Stimulated activated memory B cell treated with anti-CD40 and anti-IgM and Interleukin-4, amounts not matched to agents 10 μg/mL and 1 μg/mL and 100 μg/mL, for 72 hours (primary cell): Measurements from ENCODE around the gene CPOX.

Experiments used
- ATAC-seq: fragments of 150-1000 bp; cut with Tn5 transposase; 2 replicates; pipeline ENCODE4 v1.10.0; 2021
- H3K27ac Mint-ChIP-seq: one replicate; pipeline ENCODE4 v1.8.0; 2022; ENCODE audit warnings: mild to moderate bottlenecking, mixed read lengths
- H3K27me3 Mint-ChIP-seq: one replicate; pipeline ENCODE4 v1.8.0; 2022; ENCODE audit warnings: mixed read lengths
- H3K36me3 Mint-ChIP-seq: one replicate; pipeline ENCODE4 v1.8.0; 2022; ENCODE audit warnings: mixed read lengths
- H3K4me1 Mint-ChIP-seq: one replicate; pipeline ENCODE4 v1.8.0; 2022; ENCODE audit warnings: mixed read lengths
- H3K4me3 Mint-ChIP-seq: one replicate; pipeline ENCODE4 v1.8.0; 2022; ENCODE audit warnings: mild to moderate bottlenecking, moderate library complexity, mixed read lengths
- H3K9me3 Mint-ChIP-seq: one replicate; pipeline ENCODE4 v1.8.0; 2022; ENCODE audit warnings: mixed read lengths

The CPOX gene

DNA sequence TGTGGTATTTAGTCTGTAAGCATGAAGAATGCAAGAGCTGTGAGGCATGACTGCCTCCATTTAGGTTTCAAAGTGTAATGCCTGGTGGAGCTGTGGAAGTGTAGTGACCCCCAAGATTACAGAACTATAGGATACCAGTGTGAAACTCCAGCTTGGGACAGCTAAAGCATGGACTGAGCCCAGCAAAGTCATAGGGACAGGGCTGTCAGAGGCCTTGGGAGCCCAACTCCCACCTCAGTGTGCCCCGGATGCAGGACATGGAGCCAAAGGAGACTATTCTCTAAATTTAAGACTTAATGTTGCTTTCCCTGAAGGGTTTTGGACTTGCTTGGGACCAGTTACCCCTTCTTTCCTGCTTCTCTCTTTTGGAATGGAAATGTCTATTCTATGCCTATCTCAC, 50.8 kb downstream of the CPOX start:
- no peaks in the 10 kb centered on the region for H3K9me3 Mint-ChIP-seq

DNA sequence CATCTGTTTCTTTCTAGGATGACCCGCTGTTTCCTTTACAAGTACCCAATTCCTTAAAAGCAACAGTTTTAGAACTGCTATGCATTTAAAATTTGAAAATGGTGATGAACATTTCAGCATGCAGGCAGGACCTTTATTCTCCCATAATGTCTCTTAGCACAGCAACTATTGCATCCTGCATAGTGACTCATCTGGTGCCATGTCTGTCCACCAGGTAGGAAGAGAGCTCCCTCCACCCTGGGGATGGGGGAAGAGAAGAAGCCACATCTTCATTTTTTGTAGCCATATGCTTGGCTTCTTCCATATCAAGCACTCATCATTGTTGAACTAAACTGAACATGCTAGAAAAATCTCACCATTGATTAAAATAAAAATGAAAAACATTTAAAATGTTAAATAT, 51.7 kb downstream of the CPOX start:
- Mint-ChIP-seq H3K4me1 (peaks cover 30% of the 10 kb centered on the region), H3K36me3 (peaks cover 4% of the 10 kb centered on the region), H3K4me3 (no peak overlapping the region), H3K27ac (no peak overlapping the region), H3K27me3 (no peaks in the 10 kb centered on the region), H3K9me3 (no peaks in the 10 kb centered on the region)
- no peak for ATAC-seq

More for the DNA sequence above, 50.8 kb downstream of the CPOX start:
- Mint-ChIP-seq H3K27me3 (no peaks in the 10 kb centered on the region), H3K36me3 (peaks cover 4% of the 10 kb centered on the region), H3K4me3 (no peak overlapping the region), H3K4me1 (peaks cover 30% of the 10 kb centered on the region), H3K27ac (peak overlapping the region; percentile 55)
- ATAC-seq = no peak

DNA sequence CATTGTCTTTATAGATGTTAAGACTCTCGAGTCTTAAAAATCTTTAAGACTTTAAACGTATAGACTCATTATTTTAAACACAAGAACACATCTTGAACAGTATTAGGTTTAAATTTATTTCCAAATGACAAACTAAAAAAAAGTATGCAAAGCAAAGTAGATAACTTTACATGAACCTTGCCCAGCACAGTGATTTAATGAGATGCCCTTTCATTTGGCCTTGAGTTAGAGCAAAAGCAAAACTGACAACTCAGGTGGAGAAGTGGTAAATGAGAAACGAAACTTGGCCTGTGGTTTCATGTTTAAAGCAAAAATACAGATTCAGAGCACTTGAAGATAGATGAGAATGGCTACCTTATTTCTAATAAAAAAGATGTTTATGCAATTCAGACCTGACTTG, 53.1 kb downstream of the CPOX start:
- Mint-ChIP-seq H3K27ac (peak overlapping the region; percentile 36), H3K27me3 (no peaks in the 10 kb centered on the region), H3K36me3 (peaks cover 4% of the 10 kb centered on the region), H3K4me3 (no peak overlapping the region), H3K9me3 (no peaks in the 10 kb centered on the region), H3K4me1 (peaks cover 23% of the 10 kb centered on the region)
- peak; percentile 81 for ATAC-seq

DNA sequence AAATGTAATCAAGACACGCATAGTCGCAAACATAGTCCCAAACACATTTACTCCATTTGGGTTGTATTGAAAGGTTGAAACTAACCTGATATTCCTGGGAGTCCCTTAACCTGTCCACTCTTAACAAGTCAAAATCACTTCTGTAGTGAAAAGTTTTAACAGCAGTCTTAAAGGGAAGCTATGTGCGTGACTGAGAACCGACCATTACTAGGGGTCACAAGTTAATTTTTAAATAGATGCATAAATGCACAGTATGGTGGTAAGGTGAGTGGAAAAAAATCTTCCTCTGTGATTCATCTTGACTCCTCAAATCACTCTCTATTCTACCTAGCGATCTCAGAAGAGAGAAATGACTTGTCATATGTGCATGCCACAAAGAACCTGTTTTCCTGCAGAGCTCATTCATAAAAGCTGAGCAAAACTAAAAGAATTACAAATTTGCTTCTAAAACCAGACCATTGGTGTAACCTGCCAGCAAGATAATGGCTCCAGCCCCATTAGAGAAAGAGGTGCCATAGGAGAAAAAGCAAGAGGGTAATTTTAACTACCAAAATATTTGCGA, 56.9 kb downstream of the CPOX start:
- Mint-ChIP-seq H3K4me3 (peak overlapping the region; percentile 73), H3K9me3 (no peaks in the 10 kb centered on the region), H3K27me3 (no peaks in the 10 kb centered on the region), H3K4me1 (peaks cover 11% of the 10 kb centered on the region), H3K27ac (peak overlapping the region; percentile 78), H3K36me3 (peaks cover 21% of the 10 kb centered on the region)
- peak; percentile 92 for ATAC-seq

DNA sequence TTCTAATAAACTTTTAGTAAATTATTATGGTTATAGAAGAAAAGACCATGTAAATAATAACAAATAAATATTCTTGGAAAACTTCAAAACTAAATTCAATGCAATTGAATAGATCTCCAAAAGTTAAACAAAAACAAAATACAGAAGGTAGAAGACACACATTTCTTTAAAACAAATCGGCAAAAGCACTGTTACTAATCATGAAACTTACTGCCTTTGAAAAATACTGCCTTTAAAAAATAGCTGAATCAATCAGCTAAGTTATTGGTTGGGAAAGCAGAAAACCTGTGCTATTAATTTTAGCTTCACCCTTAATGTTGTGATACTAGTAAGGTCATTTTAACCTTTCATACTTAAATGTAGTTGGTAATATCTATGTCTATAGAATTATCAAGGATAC, 58.7 kb downstream of the CPOX start:
- Mint-ChIP-seq H3K9me3 (no peaks in the 10 kb centered on the region), H3K4me3 (peak overlapping the region; percentile 59), H3K27me3 (no peaks in the 10 kb centered on the region), H3K4me1 (peaks cover 21% of the 10 kb centered on the region), H3K27ac (peak overlapping the region; percentile 77), H3K36me3 (peaks cover 37% of the 10 kb centered on the region)
- no peak for ATAC-seq

DNA sequence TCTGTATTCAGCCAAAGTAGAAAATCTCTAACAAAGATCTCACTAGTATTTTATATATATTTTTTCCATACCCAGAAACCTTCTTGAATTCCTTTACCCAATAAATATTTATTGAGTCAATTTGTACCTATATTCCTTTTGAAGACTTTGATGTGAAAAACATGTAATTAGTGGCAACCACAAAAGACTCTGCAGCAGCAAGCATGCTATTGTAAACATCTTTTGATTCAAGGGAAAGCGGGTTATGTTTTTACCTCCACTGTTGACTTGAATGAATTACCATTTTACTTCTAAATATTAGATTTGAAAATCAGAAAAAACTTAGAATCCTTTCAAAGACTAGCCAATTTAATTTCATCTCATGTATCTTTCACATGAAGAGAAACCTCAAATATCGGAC, 59.2 kb downstream of the CPOX start:
- ATAC-seq = no peak
- Mint-ChIP-seq H3K27ac (peak overlapping the region; percentile 77), H3K4me1 (peaks cover 22% of the 10 kb centered on the region), H3K9me3 (no peaks in the 10 kb centered on the region), H3K4me3 (peak overlapping the region; percentile 84), H3K27me3 (no peaks in the 10 kb centered on the region), H3K36me3 (peaks cover 38% of the 10 kb centered on the region)

DNA sequence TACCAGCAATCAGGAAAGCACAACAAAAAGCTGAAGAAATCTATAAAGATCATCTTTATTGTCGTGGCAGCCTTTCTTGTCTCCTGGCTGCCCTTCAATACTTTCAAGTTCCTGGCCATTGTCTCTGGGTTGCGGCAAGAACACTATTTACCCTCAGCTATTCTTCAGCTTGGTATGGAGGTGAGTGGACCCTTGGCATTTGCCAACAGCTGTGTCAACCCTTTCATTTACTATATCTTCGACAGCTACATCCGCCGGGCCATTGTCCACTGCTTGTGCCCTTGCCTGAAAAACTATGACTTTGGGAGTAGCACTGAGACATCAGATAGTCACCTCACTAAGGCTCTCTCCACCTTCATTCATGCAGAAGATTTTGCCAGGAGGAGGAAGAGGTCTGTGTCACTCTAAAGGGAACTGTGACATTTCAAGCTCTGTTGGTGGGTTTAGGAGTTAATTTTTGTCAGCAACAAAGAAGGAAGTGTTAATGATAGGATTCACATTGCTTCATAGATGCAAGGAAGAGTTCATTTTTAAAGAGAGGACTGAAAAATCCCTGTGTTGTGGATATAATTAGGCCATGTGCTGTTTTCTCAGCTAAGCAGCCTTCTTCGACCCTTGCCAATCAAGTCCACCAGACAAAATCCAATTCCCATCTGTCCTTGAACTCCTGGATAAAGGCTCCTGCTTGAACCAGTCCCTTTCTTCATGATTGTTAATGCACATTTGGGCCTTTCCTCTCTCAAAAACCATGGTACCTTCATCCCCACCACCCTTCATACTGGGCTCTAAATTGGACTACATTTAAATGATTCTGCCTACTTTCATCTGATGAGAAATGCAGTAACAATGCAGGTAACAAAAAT, 60.5 kb downstream of the CPOX start:
- H3K9me3 Mint-ChIP-seq = no peaks in the 10 kb centered on the region
- H3K4me1 Mint-ChIP-seq = peaks cover 29% of the 10 kb centered on the region
- H3K4me3 Mint-ChIP-seq = peak overlapping the region; percentile 84
- no peaks in the 10 kb centered on the region for H3K27me3 Mint-ChIP-seq
- H3K36me3 Mint-ChIP-seq = peaks cover 43% of the 10 kb centered on the region
- no peak for ATAC-seq
- H3K27ac Mint-ChIP-seq = peak overlapping the region; percentile 77

DNA sequence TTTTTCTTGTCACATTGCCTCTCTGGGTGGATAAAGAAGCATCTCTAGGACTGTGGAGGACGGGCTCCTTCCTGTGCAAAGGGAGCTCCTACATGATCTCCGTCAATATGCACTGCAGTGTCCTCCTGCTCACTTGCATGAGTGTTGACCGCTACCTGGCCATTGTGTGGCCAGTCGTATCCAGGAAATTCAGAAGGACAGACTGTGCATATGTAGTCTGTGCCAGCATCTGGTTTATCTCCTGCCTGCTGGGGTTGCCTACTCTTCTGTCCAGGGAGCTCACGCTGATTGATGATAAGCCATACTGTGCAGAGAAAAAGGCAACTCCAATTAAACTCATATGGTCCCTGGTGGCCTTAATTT, 61.2 kb downstream of the CPOX start:
- H3K4me1 Mint-ChIP-seq = peaks cover 29% of the 10 kb centered on the region
- no peak for ATAC-seq
- H3K27ac Mint-ChIP-seq = peak overlapping the region; percentile 77
- H3K4me3 Mint-ChIP-seq = peak overlapping the region; percentile 84
- no peaks in the 10 kb centered on the region for H3K27me3 Mint-ChIP-seq
- H3K36me3 Mint-ChIP-seq = peaks cover 43% of the 10 kb centered on the region
- no peaks in the 10 kb centered on the region for H3K9me3 Mint-ChIP-seq

DNA sequence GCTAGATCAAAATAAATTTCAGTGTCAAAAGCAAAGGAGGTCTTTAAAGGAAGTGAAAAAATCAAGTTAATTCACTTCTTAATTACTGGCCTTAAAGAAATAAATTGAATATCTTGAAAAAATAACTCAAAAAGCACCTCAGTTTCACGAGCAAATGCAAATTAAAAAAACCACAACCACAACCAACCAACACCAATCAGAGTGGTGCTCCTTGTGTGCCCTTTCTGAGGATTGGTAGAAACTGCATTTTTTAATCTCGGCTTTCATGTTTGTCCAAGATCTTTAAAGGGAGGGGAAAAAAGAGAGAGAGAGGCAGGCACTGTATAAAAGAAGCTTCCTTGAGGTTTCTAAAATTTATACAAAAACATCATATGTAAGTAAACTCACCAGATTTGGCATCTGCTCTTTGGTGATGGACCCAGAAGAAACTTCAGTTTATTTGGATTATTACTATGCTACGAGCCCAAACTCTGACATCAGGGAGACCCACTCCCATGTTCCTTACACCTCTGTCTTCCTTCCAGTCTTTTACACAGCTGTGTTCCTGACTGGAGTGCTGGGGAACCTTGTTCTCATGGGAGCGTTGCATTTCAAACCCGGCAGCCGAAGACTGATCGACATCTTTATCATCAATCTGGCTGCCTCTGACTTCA, 61.7 kb downstream of the CPOX start, which contains the start of gene GPR15:
GPR15 (plus strand) TSS at position 357 of the 653 bp plus-strand sequence; CDS start at position 413, 56 bp downstream.
- ATAC-seq = peak; percentile 61
- Mint-ChIP-seq H3K27ac (peak within 1 kb of the TSS; percentile 77), H3K36me3 (peaks cover 43% of the 10 kb centered on the region), H3K9me3 (no peaks in the 10 kb centered on the region), H3K4me3 (peak within 1 kb of the TSS; percentile 84), H3K27me3 (no peaks in the 10 kb centered on the region), H3K4me1 (peaks cover 29% of the 10 kb centered on the region)

DNA sequence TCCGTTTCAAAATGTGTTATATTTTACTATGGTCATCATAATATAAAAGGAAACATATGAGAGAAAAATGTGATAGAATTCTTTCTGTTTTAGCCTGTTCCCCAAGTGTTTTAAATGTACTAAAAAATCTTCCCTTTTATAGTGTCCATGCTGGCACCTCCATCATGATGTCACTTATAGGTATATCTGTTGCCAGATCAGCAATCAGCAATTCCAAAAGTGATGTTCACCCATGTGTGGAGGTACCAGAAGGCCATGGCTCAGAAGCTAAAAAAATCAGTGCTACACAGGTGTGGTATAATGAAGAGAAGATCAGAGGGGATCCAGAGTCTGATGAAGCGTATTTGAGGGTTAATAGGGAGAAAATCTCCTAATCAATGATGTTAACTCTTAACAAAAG, 62.7 kb downstream of the CPOX start:
- H3K4me1 Mint-ChIP-seq = peaks cover 29% of the 10 kb centered on the region
- ATAC-seq = no peak
- H3K27ac Mint-ChIP-seq = peak overlapping the region; percentile 77
- no peaks in the 10 kb centered on the region for H3K27me3 Mint-ChIP-seq
- peak overlapping the region; percentile 84 for H3K4me3 Mint-ChIP-seq
- H3K9me3 Mint-ChIP-seq = no peaks in the 10 kb centered on the region
- H3K36me3 Mint-ChIP-seq = peaks cover 43% of the 10 kb centered on the region

DNA sequence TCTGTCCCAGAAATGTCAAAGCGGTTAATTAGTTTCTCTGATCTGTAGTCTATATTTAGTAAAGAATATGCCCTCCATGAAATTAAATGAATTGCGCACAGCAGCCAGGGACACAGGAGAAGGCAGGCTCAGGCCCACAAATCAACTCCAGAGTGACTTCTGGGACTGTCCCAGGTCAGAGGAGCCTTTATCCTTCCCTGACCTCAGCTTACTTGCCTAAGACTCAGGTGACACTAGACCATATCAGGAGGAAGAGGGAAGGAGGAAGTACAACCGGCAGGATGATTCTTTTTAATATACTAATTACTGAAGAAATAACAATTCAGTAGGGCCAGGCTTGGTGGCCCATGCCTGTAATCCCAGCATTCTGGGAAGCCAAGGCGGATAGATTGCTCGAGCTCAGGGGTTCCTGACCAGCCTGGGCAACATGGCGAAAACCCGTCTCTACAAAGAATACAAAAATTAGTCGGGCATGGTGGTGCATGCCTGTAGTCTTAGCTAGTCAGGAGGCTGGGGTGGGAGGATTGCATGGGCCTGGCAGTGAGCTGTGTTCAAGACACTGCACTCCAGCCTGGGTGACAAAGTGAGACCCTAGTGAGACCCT, 63.5 kb downstream of the CPOX start:
- H3K36me3 Mint-ChIP-seq = peaks cover 47% of the 10 kb centered on the region

More for the DNA sequence above, 63.5 kb downstream of the CPOX start:
- H3K27ac Mint-ChIP-seq = peak overlapping the region; percentile 43
- no peak for ATAC-seq
- H3K4me1 Mint-ChIP-seq = peaks cover 32% of the 10 kb centered on the region
- no peaks in the 10 kb centered on the region for H3K27me3 Mint-ChIP-seq
- H3K9me3 Mint-ChIP-seq = no peaks in the 10 kb centered on the region
- H3K4me3 Mint-ChIP-seq = peak overlapping the region; percentile 84
